GM18909 (cell line): ENCODE measurements around the gene IPCEF1.

Experiments used
- ATAC-seq: cut with Tn5 transposase; IDR thresholded peaks from one replicate; pipeline ENCODE4 v1.9.1; 2021; ENCODE audit warnings: mild to moderate bottlenecking; ENCODE audit not compliant: unreplicated experiment, poor library complexity

The IPCEF1 gene

DNA sequence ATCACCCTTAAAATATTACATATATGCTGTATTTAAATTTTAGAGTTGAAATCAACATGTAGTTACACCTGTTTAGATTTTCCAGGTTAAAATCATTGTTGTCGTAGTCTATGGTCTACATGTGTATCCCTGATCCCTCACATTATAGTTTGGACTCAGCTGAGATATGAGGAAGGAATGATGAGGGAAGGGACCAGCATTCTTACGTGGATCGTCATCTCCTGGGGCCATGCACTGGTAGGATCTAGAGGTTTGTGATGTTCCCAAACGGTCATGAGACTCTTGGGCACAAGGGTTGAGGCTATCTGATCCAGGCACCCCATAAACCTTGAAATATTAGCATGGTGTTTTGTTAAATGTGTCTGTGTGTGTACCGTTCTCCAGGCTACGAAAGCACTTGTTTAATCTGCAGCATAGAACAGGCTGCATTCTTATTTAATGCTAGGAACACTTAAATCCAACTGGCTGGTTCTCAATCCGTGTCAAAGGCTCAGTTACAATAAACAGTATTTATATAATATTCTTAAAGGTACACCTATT is 55.4 kb downstream of the IPCEF1 start:
- ATAC-seq: no peak

DNA sequence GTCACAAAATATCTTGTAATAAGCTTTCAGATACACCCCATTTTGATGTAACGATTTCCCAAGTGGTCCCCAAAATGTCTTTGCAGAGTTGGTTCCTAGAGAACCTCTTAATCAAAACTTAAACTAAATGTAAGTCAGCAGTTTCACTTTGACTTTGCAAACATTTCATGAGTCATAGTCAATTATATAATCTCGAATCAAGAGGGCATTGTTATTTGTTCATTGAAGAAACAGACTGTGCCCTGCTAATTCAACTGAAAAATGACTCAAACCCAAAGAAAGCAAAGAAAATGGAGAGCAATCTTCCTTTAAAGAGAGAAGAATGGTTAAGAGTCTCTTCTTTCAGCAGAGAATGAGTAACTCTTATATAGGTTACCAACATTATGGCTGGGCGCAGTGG is 58.3 kb downstream of the IPCEF1 start:
- ATAC-seq: peak; percentile 40

DNA sequence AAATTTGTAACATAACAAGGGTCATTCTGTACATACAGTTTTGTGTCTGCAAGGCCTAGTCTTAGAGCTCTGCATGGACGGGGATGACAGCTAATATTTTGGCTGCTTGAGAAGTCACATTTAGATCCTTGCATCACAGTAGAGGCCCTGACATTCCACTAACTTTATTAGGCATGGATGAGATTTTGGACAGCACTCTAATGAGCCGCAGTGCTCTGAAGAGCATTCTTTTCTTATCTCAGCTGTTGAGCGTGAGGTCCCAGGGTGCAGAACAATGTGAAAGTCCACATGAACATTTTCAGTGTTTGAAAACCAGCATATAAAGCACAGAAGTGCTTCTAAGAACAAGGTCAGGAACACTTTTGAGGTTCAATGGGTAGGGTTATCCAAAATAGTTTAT is 58.9 kb downstream of the IPCEF1 start:
- no peak for ATAC-seq

DNA sequence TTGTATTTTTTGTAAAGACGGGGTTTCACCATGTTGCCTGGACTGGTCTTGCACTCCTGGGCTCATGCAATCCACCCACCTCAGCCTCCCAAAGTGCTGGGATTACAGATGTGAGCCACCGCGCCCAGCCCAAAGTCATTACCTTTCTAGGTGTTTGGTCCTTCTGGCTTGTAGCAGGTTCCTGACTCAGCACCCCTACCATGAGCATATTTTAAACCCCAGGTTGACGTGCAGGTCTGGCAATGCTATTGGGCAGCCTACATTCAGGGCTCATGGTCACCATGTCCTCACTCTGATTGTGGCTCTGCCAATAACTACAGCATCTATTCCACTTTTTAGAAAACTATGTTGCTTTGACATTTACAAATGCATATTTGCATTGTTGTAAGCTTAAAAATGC is 59.4 kb downstream of the IPCEF1 start:
- no peak for ATAC-seq

DNA sequence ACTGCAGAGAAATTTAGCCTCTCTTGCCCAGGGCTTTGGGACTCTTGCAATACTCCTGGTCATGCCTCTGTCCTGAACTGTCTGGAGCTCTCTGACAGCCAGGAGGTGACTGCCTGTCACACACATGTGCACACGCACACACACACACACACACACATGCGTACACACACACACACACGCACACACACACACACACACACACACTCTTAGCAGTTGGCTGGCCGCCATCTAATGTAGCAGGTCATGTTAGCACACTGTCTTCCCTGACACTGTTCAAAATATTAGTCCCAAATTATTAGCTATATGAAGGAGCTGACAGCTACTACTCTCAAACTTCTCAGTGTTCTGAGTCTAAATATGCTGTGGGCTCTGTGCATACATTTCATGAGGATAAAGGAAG is 60.9 kb downstream of the IPCEF1 start:
- no peak for ATAC-seq

DNA sequence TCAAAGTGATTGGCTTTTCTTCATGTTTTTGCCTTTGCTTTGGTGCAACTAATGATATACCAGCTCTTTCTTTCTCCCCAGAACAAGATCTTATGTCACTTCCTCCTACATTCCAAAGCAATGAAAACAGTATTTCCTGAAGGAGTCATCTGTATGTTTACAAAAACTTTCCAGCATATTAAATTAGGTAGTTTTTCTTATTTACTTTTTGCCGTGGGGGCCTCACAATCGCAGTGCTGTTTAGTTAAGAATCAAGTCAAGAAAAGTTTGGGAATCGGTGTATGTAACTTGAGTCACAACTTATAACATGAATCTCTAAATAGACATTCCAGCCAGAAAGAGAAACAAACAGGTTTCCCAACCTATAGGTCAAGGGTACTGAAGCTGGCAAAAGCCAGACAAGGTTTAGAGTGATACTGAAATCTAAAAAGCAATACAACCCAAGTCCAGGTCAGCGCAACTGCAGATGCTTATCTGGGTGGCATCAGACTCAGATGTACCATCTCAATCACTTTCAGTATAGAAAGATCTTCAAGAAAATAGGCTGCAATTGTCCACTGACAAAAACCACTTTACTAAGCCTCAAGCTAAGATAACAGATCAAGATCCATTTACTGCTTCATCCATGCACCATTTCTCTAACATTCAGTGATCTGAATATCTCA is 63.6 kb downstream of the IPCEF1 start:
- no peak for ATAC-seq

DNA sequence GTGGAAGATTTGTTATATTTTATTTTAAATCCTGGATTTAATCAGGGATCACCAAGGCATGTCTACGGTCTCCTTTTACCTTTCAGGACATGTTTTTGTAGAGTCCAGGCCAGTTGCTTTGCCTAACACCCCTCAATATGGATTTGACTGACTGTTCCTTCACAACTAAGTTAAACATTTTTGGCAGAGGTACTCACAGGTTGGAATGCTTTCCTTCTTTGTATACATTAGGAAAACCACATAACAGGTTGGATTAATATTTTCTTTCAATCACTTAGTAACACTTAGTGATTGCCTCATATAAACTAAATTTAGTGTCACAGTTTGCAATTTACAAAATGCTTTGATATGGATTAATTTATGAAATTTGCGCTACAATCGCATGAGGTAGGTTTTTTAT is 64.5 kb downstream of the IPCEF1 start:
- ATAC-seq: no peak

DNA sequence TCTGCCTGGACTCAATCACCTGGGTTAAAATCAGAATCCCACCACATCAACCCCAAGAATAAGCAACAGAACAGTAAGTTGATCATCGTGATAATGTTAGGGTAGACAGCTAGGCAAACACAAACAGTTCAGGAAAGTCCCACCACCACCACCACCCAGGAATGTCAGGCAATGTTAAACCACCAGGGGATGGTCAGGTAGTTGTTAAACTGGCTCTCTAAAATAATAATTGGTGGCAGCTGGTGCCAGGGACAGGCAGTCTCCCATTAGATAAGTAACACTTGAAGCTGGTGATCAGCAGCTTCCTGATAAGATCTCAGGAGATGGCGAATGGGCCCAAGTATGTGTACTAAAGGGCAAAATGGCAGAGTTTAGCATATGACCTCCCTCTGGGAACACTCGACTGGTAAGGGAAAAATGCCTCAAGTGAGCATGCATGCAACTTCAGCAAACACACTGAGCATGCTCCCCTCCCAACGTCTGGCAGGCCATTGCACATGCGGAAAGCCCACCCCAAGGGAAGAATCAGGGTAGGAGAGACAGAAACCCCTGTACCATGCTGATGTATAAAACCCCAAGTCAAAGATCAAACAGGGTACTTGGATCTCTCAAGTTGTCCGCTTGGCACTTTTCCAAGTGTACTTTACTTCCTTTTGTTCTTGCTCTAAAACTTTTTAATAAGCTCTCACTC is 66.6 kb downstream of the IPCEF1 start:
- peak; percentile 57 for ATAC-seq

DNA sequence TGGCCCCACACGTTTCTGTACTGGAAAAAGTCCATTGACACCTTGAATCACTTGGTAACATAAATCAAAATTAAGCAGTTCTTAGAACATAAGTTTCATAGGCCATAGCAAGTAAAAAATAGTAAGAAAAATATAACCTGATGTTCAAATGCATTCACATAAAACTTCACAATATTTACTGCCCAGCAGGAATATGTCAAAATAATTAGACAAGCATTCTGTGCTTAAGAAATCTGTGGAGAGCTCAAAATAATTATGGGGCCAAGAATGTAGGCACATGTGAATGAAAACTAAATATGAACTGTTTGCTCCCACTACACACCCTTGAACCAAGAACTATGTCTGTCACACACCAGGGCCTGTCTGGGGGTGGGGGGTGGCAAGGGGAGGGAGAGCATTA is 70.8 kb downstream of the IPCEF1 start:
- ATAC-seq: no peak

DNA sequence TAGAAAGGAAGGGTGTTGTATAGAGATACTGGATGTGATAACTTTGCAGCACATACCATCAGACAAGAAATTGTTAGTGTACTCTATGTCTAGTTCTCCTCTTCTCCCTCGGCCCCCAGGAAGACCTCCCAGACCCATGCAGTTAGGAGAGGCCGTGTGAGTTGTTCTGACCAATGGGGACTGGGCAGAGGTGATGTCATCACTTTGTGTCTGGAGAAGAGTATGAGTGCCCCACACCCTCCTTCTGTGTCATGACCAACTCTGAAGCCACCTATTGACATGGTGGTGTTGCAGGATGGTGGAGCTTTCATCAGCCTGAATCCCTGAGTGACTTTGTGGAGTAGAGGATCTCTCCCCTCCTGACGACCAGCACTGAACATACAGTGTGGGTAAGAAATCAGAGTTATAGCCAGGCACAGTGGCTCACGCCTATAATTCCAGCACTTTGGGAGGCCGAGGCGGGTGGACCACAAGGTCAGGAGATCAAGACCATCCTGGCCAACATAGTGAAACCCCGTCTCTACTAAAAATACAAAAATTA is 72.2 kb downstream of the IPCEF1 start:
- no peak for ATAC-seq

DNA sequence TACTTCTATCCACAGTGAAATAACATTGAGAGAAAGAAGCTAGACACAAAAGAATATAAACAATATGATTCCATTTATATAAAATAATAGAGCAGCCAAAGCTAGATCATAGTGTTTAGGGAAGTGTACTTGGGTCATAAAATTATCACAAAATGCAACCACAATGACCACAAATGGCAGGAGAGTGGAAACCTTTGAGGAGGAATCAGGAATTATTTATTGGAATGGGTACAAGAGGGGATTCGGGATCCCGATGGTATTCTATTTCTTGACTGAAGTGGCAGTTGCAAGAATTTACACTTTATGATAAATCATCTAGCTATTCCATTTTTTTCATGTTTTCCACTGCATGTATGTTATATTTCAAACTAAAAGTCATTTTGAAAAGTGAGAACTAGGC is 76.1 kb downstream of the IPCEF1 start:
- ATAC-seq: no peak

DNA sequence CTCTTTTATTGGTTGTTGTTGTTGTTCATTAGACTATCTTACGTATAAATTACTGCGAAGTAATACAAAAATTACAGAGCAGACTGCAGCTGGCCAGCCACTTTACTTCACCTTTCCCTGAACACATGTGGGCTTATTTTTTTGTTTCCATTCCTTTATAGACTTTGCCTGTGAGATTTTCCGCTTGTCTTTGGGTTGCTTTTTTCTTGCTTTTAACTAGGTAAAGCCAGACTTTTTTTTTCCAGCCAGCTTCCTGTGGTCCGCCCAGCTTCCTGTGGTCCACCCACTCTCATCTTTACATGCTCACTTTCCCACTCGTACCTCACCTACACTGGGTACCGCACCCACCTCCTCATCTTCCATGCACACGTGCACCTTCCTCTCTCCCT is 79.0 kb downstream of the IPCEF1 start:
- peak; percentile 37 for ATAC-seq

DNA sequence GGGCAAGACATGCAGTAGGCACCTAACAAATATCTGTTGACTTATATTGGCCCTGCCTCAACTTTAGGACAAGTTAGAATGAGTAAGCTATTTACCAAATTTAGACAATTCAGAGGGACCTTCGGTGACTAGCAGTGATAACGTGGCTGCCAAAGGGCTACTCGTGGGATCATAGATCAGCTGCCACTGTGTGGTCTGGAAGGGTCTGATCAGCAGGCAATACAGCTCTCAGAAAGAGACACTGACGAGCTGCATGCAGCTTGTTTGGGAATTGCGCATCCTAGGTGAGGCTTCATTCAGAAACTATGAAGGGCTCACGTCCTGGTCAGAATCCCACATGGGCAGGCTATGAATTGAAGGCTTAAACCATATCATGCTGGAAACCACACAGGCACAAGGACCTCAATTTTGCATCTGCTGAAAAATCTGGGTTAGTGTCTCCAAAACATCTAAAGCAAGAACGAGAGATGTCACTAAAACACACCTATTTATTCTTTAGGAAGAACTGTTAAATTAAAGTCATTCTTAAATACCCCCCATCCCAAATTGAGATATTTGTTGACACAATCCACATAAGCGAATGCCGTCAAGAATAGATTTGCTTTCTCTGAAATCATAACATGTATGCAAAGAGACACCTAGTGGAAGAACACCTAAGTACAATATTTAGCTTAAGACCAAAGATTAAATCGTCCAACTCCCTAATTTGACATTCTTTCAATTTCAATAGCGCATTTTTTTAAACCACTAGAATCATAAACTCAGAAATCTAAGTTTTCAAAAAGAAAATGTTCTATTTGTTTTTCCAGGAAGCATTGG is 79.6 kb downstream of the IPCEF1 start:
- ATAC-seq: peak; percentile 81

DNA sequence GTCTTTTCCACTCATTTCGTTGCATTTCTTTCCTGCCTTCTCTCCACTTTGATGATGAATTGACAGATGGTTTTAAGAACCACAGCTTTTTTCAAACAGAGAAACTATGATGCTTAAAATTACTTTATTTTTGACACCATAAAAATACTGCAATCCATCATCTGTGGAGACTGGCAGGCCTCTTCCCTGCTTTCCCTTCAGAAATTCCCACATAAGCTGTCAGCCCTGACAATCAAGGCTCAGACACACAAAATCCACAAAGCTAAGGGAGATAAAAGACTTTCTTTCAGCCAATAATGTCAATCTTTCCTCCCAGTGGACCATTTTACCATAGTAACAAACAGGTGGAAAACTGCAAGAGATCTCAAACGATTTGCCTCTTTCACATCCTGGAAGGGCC is 82.4 kb downstream of the IPCEF1 start:
- no peak for ATAC-seq

DNA sequence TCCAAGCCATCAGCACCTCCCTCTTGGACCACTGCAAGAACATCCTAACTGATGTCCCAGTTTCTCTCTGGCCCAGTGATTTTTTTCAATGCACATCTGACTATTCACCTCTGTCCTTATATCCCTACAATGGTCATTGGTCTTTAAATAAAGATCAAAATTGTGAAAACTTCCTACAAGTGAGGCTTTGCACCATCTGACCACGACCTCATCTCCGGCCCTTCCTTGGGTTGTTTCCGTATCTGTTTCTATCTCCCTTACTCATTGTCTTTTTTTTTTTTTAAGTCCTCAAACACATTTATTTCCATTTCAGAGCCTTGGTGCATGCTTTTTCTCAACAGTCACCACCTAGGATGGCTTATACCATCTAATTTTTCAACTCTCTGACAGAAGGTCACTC is 88.1 kb downstream of the IPCEF1 start:
- no peak for ATAC-seq

DNA sequence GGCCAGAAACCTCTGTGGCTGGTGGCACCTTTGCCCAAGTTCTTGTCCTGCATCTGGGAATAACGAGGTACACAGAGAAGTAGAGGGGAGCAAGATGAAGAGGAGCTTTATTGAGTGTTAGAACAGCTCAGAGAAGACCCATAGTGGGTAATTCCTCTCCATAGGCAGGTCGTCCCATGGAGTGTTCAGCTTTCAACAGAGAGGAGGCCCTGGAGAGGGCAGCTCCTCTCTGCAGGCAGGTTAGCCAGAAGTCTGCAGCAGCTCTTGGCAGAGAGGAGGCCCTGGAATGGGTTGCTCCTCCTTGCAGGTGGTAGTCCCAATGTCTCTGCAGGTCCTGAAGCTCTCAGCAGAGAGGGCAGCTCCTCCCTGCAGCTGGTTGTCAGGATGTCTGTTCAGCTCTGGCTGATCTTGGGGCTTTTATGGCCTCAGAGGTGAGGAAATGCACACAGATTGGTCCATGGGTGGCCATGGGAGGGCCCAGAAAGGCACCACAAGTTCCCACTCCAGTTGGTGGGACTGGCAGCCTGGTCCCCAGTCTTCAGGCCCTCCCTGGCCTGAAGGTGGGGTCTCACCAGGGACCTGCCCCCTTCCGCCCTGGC is 89.0 kb downstream of the IPCEF1 start:
- ATAC-seq: peak; percentile 78

DNA sequence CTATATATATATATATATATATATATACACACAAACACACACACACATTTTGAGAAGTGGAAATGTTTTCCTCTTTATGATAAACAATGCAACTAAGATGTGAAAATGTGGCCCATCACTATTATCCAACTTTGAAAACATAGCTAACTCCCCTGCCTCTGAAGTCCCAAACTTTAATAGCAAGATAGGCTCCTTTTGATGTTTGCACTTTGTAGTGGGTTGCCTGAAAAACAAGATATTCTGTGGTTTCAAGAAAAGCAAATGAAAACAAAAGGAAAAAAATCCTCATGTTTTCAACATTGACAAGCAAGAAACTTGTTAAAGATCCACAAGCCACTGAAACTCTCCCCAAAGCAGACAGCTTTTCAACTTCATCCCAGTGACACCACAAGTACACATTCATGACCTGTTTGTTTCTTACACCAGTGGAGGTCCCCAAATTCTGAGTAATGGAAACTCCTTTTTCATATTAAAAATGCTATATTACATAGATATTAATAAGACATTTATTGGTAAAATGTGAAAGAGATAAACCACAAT is 90.0 kb downstream of the IPCEF1 start:
- peak; percentile 33 for ATAC-seq

DNA sequence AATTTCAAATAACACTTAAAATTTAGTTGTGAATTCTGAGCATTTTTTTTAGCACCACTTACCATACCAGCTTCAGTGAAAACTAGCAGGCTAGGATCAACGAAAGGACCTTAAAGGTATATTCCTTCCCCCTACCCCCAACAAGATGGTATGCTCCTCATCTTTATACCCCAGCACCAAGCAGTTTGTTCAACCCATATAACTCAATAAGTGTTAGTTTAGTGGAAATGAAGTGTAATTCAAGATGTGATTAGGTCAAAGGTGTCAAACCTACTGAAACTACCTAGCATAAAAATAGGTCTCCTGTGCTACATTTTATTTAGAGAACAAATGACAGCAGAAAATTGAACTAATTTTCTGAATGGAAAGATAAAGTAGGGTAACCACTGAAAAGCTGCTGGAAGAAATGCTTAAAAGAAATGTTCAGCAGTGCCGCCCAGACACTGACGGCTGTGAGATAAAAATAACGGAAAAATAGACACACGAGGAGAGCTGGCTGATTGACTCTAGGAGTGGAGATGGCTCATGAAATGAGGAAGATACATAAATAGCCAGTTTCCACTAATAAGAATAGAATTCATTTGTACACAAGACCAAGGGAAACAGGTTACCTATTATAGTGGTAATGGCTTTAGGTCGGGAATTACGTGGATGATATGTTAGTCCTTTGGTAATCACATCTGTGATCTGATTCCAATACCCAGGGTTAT is 94.8 kb downstream of the IPCEF1 start:
- ATAC-seq: peak; percentile 31

DNA sequence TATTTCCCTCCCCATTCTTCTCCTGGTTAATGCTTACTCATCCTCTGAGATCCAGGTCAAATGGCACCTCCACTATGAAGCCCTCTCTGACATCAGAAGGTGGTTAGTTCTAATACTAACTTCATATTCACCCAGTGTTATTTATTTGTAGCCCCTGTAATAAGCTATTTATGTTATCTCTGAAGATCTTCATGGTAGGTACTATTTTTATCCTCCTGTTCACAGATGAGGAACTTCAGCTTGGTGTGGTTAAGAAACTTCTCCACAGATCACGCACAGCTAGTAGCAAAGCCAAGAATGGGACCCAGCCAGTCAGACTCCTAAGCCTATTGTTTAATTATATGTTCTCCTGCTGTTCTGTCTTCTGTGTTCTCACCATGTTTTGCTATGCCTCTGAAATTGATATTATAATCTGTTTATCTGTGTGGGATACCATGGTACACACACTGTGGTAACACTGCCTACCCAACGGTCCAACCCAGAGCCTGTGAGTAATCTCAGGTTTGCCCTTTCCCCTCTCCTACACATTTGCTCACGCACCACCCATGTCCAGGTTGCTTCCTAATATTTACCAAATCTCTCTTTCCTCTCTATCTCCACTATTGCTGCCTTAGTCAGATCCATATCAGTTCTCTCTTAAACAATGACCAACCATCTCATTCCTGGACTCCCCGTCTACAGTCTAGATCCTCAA is 98.4 kb downstream of the IPCEF1 start:
- ATAC-seq: peak; percentile 78
